Keratinocyte (primary cell): ENCODE results near the gene PDE4A. TPM values are rescaled to one million over a fixed set of nuclear protein-coding genes. Genes with fewer than 3 reads are reported as not detected.

Experiments
- DNase-seq: peaks from one replicate; pipeline ENCODE4 v3.0.0-alpha.2; 2011; ENCODE audit warnings: low read depth, missing footprints, low spot score
- FAIRE-seq: peaks from 2 replicates; lab custom pipeline; 2011; peaks lifted over from hg19 to GRCh38; lab: Jason Lieb, UNC
- H2AFZ ChIP-seq: 2 replicates; pipeline ENCODE4 v1.6.0; 2012; ENCODE audit warnings: low read length, control low read depth, inconsistent platforms; ENCODE audit not compliant: control insufficient read depth
- H3K27ac ChIP-seq: 2 replicates; pipeline ENCODE4 v1.5.1; 2011; ENCODE audit warnings: low read length; ENCODE audit not compliant: control insufficient read depth, insufficient read depth
- H3K27me3 ChIP-seq: 3 replicates; pipeline ENCODE4 v1.6.0; 2011; ENCODE audit warnings: low read length; ENCODE audit not compliant: control insufficient read depth, insufficient read depth; ENCODE audit errors: extremely low read depth
- H3K36me3 ChIP-seq, 2 experiments: 2 replicates in 1 of 2; 3 replicates in 1 of 2; pipeline ENCODE4 v1.5.1; 2011; ENCODE audit warnings: low read length in 2 of 2, mild to moderate bottlenecking in 1 of 2; ENCODE audit not compliant: control insufficient read depth in 2 of 2, insufficient read depth in 2 of 2; ENCODE audit errors: extremely low read depth in 1 of 2
- H3K4me1 ChIP-seq: 3 replicates; pipeline ENCODE4 v1.5.1; 2011; ENCODE audit warnings: low read length; ENCODE audit not compliant: control insufficient read depth, insufficient read depth; ENCODE audit errors: extremely low read depth
- H3K4me2 ChIP-seq: 3 replicates; pipeline ENCODE4 v1.6.0; 2011; ENCODE audit warnings: low read depth, low read length; ENCODE audit not compliant: control insufficient read depth, insufficient read depth; ENCODE audit errors: extremely low read depth
- H3K4me3 ChIP-seq, 3 experiments: fragments of 200-600 bp in 1 of 3; sonication (generic) in 1 of 3; 2 replicates in 2 of 3; 3 replicates in 1 of 3; pipeline ENCODE4 v1.5.1; 2011 to 2016; ENCODE audit warnings: low read length in 3 of 3, mild to moderate bottlenecking in 3 of 3, control low read depth in 2 of 3, inconsistent platforms in 1 of 3, low read depth in 1 of 3, mixed read lengths in 1 of 3, mixed run types in 1 of 3, moderate library complexity in 1 of 3; ENCODE audit not compliant: control insufficient read depth in 2 of 3, insufficient read depth in 2 of 3; ENCODE audit errors: extremely low read depth in 1 of 3
- H3K79me2 ChIP-seq: 2 replicates; pipeline ENCODE4 v1.6.0; 2012; ENCODE audit warnings: low read length; ENCODE audit not compliant: control insufficient read depth, insufficient read depth
- H3K9ac ChIP-seq: 3 replicates; pipeline ENCODE4 v1.6.0; 2011; ENCODE audit warnings: low read length; ENCODE audit not compliant: control insufficient read depth, insufficient read depth; ENCODE audit errors: extremely low read depth
- H3K9me1 ChIP-seq: 3 replicates; pipeline ENCODE4 v1.6.0; 2011; ENCODE audit warnings: low read length; ENCODE audit not compliant: control insufficient read depth, insufficient read depth; ENCODE audit errors: extremely low read depth
- H3K9me3 ChIP-seq: 2 replicates; pipeline ENCODE4 v1.5.1; 2012; ENCODE audit warnings: low read depth, low read length; ENCODE audit not compliant: control insufficient read depth
- H4K20me1 ChIP-seq: 3 replicates; pipeline ENCODE4 v1.6.0; 2011; ENCODE audit warnings: low read length; ENCODE audit not compliant: control insufficient read depth, insufficient read depth; ENCODE audit errors: extremely low read depth
- CTCF ChIP-seq, 3 experiments: IDR thresholded peaks in 1 of 3; conservative IDR thresholded peaks in 1 of 3; optimal IDR thresholded peaks in 1 of 3; 2 replicates in 2 of 3; 3 replicates in 1 of 3; pipeline versions ENCODE3 to v1.5.1; 2011; ENCODE audit warnings: low read length in 3 of 3, mild to moderate bottlenecking in 3 of 3, moderate library complexity in 2 of 3, control low read depth in 1 of 3, inconsistent platforms in 1 of 3; ENCODE audit not compliant: insufficient read depth in 2 of 3; ENCODE audit errors: extremely low read depth in 1 of 3
- EZH2 ChIP-seq: IDR thresholded peaks from one replicate; pipeline ENCODE4 v1.6.1; 2012; ENCODE audit warnings: inconsistent platforms, mild to moderate bottlenecking, low read length, moderate library complexity
- dilution Hi-C: fragments of 300-500 bp; cut with MboI; formaldehyde crosslinking; loops from one replicate; pipeline ENCODE4 v1.7.0; 2020; ENCODE audit warnings: low sequenced_read_pairs; ENCODE audit not compliant: extremely low pct_ligation_motif_present
- polyA plus RNA-seq, 5 experiments: library from polyadenylated mRNA; depleted of rRNA in 3 of 5; stranded (reverse) in 3 of 5; stranded (forward) in 1 of 5; unstranded in 1 of 5; fragments of >200 nt; gene quantifications; 1 replicate in 1 of 5; 2 replicates in 3 of 5; 3 replicates in 1 of 5; pipeline versions ENCODE4 v1.2.1 to v1.2.3, GENCODE V29; 2011 to 2012; ENCODE audit warnings: missing spikeins in 2 of 5, low read depth in 1 of 5, low replicate concordance in 1 of 5

The PDE4A gene
- polyA plus RNA-seq, 1 donor (not counting 4 experiments of a cell fraction or from before 2014, with no cell fraction given), result 0.09 TPM

- Histone ChIP-seq H3K4me1 (peaks cover 4% of the 10 kb centered on the region), H3K9me1 (no peaks in the 10 kb centered on the region), H3K9ac (no peak overlapping the region), H3K4me3 (no peak overlapping the region), H3K4me2 (no peak overlapping the region), H3K27ac (no peak overlapping the region), H3K79me2 (no peaks in the 10 kb centered on the region), H2AFZ (no peak overlapping the region), H3K9me3 (no peaks in the 10 kb centered on the region), H3K27me3 (peaks cover 33% of the 10 kb centered on the region), H4K20me1 (no peaks in the 10 kb centered on the region), H3K36me3 (no peaks in the 10 kb centered on the region)
- TF ChIP-seq EZH2, result no peak
- FAIRE-seq (no peak), DNase-seq (no peak)
- dilution Hi-C loops, result no loop called here
Measured at GRCh38 chr19:10433131-10433536, 12.8 kb downstream of the PDE4A start.

GRCh38 chr19:10439588-10439987, 19.2 kb downstream of the PDE4A start:
- no peaks in the 10 kb centered on the region for H4K20me1 ChIP-seq
- no peak overlapping the region for H3K27ac ChIP-seq
- no peaks in the 10 kb centered on the region for H3K36me3 ChIP-seq
- H3K9me1 ChIP-seq, result no peaks in the 10 kb centered on the region
- no peak overlapping the region for H2AFZ ChIP-seq
- dilution Hi-C loops, result no loop called here
- no peak overlapping the region for H3K4me3 ChIP-seq
- DNase-seq, result no peak
- FAIRE-seq, result no peak
- no peaks in the 10 kb centered on the region for H3K27me3 ChIP-seq
- TF ChIP-seq CTCF (optimal IDR thresholded peaks at IDR 0.05 in 1 of 3, IDR thresholded peaks at IDR 0.05 in 1 of 3, conservative IDR thresholded peaks at IDR 0.05 in 1 of 3; ENCODE audit: extremely low read depth in 1 of 3, insufficient read depth in 2 of 3, low read length in 3 of 3) (no peak), EZH2 (no peak)
- H3K4me1 ChIP-seq, result no peaks in the 10 kb centered on the region
- no peak overlapping the region for H3K4me2 ChIP-seq
- no peaks in the 10 kb centered on the region for H3K9me3 ChIP-seq
- no peak overlapping the region for H3K9ac ChIP-seq
- H3K79me2 ChIP-seq, result no peaks in the 10 kb centered on the region

GRCh38 chr19:10442698-10443097, 22.4 kb downstream of the PDE4A start:
- no peaks in the 10 kb centered on the region for H3K4me1 ChIP-seq
- TF ChIP-seq CTCF (optimal IDR thresholded peaks at IDR 0.05 in 1 of 3, IDR thresholded peaks at IDR 0.05 in 1 of 3, conservative IDR thresholded peaks at IDR 0.05 in 1 of 3; ENCODE audit: extremely low read depth in 1 of 3, insufficient read depth in 2 of 3, low read length in 3 of 3) (no peak), EZH2 (no peak)
- H3K79me2 ChIP-seq, result no peaks in the 10 kb centered on the region
- no peak overlapping the region for H3K4me2 ChIP-seq
- H3K4me3 ChIP-seq, result no peak overlapping the region
- no peak overlapping the region for H3K9ac ChIP-seq
- no peaks in the 10 kb centered on the region for H3K9me3 ChIP-seq
- H3K27me3 ChIP-seq, result no peaks in the 10 kb centered on the region
- H4K20me1 ChIP-seq, result no peaks in the 10 kb centered on the region
- FAIRE-seq, result no peak
- H3K36me3 ChIP-seq, result no peaks in the 10 kb centered on the region
- no peaks in the 10 kb centered on the region for H3K9me1 ChIP-seq
- DNase-seq, result no peak
- dilution Hi-C loops, result no loop called here
- no peak overlapping the region for H2AFZ ChIP-seq
- no peak overlapping the region for H3K27ac ChIP-seq
